Activated naive CD8-positive, alpha-beta T cell treated with anti-CD3 and anti-CD28 coated beads, Interleukin-2, amount 50 U/mL, for 16 hours (primary cell): ENCODE results near the gene S100A13.

Experiments
- DNase-seq: peaks from one replicate; pipeline ENCODE4 v3.0.0-alpha.2; 2020; ENCODE audit warnings: low read depth, low spot score

Gene S100A13

DNA sequence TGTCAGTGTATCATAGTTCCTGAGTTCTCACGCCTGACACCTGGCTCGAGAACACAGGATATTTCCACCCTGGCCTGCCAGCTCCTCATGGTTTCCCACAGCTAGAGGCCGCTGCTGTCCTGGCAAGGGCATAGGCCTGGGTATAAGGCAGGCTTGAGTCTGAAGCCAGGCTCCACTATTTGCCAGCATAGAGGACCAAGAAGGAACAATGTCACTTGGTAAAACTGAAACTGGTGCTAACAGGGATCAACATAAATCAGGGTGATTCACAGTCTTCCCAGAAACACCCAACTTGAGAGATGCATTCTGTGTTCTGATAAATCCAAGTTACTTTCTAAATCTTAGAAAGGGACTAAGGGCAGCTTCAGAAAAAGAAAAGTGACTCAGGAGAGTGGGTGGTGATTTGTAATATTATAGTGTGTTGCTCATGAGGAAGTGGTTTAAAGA lies 54.7 kb downstream of the S100A13 start:
- DNase-seq = no peak

GRCh38 chr1:153571706-153572105 lies 55.6 kb downstream of the S100A13 start:
- no peak for DNase-seq

GRCh38 chr1:153570874-153571273 lies 56.4 kb downstream of the S100A13 start:
- no peak for DNase-seq

GRCh38 chr1:153569465-153569864 lies 57.8 kb downstream of the S100A13 start:
- no peak for DNase-seq
